ENCODE measurements around the gene FOXK1.

Gene FOXK1

DNA sequence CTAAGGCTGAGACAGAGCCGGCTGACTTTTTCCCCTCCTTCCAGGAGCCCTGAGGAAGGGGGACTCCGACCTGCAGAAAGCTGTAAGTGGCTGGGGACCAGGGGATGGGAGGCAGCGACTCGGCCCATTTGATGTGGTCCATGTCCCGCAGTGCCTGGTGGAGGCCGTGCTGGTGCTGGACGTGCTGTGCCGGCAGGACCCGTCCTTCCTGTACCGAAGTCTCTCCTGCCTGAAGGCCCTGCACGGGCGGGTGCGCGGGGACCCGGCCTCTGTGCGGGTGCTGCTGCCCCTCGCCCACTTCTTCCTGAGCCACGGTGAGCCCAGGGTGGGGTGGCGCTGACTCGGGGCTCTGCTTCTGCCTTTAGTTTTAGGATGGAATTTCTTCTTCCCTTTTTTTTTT is 103.3 kb downstream of the FOXK1 start:
- TF ChIP-seq TAF1 (IDR thresholded peaks at IDR 0.05; ENCODE audit: borderline replicate concordance, low read depth, low read length) (no peak), POLR2AphosphoS5 (IDR thresholded peaks at IDR 0.05; ENCODE audit: low read depth, low read length) (no peak), POLR2A (IDR thresholded peaks at IDR 0.05; ENCODE audit: low read depth, low read length) (no peak)
- FAIRE-seq, result no peak
- no peak for DNase-seq (ENCODE audit: insufficient read length)

- no peak for DNase-seq (ENCODE audit: insufficient read length)
- no peak for FAIRE-seq
- no peak for TF ChIP-seq POLR2A (IDR thresholded peaks at IDR 0.05; ENCODE audit: low read depth, low read length)
Measured at GRCh38 chr7:4786015-4786414, 103.9 kb downstream of the FOXK1 start.

DNA sequence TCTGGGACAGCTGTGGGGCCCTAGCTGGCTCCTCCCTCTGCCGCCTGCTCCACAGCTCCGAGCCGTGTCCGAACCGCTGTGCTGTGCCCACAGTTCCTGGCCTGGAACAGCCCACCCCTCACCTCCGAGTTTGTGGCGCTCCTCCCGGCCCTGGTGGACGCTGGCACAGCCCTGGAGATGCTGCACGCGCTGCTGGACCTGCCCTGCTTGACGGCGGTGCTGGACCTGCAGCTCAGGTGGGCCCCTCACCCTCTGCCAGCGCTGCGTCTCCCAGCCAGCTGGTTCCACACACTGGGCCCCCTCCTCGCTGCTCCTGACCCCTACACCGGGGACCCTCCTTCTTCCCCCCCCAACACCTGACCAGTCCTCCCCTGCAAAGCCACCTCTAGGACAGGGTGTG is 105.4 kb downstream of the FOXK1 start:
- TF ChIP-seq TAF1 (IDR thresholded peaks at IDR 0.05; ENCODE audit: borderline replicate concordance, low read depth, low read length) (no peak), POLR2AphosphoS5 (IDR thresholded peaks at IDR 0.05; ENCODE audit: low read depth, low read length) (no peak), POLR2A (IDR thresholded peaks at IDR 0.05; ENCODE audit: low read depth, low read length) (no peak)
- DNase-seq (ENCODE audit: insufficient read length) (no peak), FAIRE-seq (no peak)

DNA sequence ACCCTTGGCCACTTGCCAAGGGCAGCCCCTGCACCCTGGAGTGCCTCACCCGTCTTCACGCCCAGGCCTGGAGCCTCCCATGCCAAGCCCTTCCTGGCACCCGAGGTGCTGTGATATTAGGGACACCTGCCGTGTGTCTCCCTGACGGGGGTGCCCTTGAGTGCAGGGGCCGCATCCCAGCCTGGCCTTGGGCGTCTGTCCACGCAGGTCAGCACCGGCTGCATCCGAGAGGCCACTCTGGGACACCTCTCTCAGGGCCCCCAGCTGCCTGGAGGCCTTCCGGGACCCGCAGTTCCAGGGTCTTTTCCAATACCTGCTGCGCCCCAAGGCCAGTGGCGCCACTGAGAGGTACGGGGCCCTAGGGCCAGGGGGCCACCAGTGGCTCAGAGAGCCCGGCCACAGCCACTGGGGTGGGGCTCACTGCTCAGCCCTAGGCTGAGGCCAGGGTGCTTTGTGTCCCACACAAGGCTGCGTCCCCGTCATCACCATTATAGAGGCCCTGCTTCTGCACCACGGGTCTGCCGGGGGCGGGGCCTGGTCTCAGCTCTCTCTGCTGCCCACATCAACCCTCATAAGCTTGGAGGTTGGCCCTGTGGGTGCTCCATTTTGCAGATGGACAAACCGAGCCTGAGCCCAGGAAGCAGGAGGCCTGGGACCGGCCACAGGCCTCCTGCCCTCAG is 106.0 kb downstream of the FOXK1 start:
- DNase-seq (ENCODE audit: insufficient read length), result no peak
- FAIRE-seq, result no peak
- TF ChIP-seq POLR2AphosphoS5 (IDR thresholded peaks at IDR 0.05; ENCODE audit: low read depth, low read length) (no peak), POLR2A (IDR thresholded peaks at IDR 0.05; ENCODE audit: low read depth, low read length) (no peak), TAF1 (IDR thresholded peaks at IDR 0.05; ENCODE audit: borderline replicate concordance, low read depth, low read length) (no peak)

DNA sequence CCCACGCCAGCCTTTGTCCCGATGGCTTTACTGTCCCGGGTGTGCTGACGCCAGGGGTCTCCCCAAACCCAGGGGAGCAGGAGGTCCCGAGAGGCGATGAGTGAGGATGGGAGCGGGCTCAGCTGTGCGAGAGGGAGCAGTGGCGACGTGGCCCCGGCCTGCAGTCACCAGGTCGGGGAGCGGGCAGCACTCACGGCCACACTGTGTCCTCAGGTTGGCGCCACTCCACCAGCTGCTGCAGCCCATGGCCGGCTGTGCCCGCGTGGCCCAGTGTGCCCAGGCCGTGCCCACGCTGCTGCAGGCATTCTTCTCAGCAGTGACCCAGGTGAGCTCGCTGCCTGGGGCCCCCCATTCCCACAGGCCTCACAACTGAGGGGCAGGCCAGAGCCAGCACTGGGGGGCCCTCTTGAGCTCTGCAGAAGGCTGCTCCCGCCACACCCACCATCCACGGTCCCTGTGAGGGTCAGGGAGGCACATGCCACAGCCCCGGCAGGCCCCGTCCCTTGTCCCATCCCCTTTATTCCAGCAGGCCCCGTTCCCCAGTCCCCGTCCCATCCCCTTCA is 106.6 kb downstream of the FOXK1 start:
- TF ChIP-seq POLR2AphosphoS5 (IDR thresholded peaks at IDR 0.05; ENCODE audit: low read depth, low read length) (no peak), TAF1 (IDR thresholded peaks at IDR 0.05; ENCODE audit: borderline replicate concordance, low read depth, low read length) (no peak), POLR2A (IDR thresholded peaks at IDR 0.05; ENCODE audit: low read depth, low read length) (no peak)
- FAIRE-seq (no peak), DNase-seq (ENCODE audit: insufficient read length) (no peak)

GRCh38 chr7:4789194-4790077 is 107.3 kb downstream of the FOXK1 start:
- FAIRE-seq (no peak), DNase-seq (ENCODE audit: insufficient read length) (no peak)
- TF ChIP-seq TAF1 (IDR thresholded peaks at IDR 0.05; ENCODE audit: borderline replicate concordance, low read depth, low read length) (no peak), POLR2A (IDR thresholded peaks at IDR 0.05; ENCODE audit: low read depth, low read length) (no peak), POLR2AphosphoS5 (IDR thresholded peaks at IDR 0.05; ENCODE audit: low read depth, low read length) (no peak)

- DNase-seq (ENCODE audit: insufficient read length) (no peak), FAIRE-seq (no peak)
- TF ChIP-seq POLR2AphosphoS5 (IDR thresholded peaks at IDR 0.05; ENCODE audit: low read depth, low read length) (no peak), TAF1 (IDR thresholded peaks at IDR 0.05; ENCODE audit: borderline replicate concordance, low read depth, low read length) (no peak), POLR2A (IDR thresholded peaks at IDR 0.05; ENCODE audit: low read depth, low read length) (no peak)
Measured at GRCh38 chr7:4790078-4790465, 108.0 kb downstream of the FOXK1 start.

DNA sequence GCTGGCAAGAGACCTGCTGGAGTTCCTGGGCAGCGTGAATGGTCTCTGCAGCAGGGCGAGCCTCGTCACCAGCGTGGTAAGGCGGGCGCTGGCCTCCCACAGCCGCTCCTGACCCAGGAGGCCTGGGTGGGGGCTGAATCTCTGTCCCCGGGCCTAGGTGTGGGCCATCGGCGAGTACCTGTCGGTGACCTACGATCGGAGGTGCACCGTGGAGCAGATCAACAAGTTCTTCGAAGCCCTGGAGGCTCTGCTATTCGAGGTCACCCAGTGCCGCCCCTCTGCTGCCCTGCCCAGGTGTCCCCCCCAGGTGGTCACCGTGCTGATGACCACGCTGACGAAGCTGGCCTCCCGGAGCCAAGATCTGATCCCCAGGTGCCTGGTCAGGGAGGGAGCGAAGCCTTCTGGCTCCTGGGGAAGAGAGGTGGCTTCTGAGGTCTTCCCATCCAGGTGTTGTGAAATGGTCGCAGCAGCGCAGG is 108.5 kb downstream of the FOXK1 start:
- TF ChIP-seq TAF1 (IDR thresholded peaks at IDR 0.05; ENCODE audit: borderline replicate concordance, low read depth, low read length) (no peak), POLR2AphosphoS5 (IDR thresholded peaks at IDR 0.05; ENCODE audit: low read depth, low read length) (no peak), POLR2A (IDR thresholded peaks at IDR 0.05; ENCODE audit: low read depth, low read length) (no peak)
- FAIRE-seq (no peak), DNase-seq (ENCODE audit: insufficient read length) (no peak)

DNA sequence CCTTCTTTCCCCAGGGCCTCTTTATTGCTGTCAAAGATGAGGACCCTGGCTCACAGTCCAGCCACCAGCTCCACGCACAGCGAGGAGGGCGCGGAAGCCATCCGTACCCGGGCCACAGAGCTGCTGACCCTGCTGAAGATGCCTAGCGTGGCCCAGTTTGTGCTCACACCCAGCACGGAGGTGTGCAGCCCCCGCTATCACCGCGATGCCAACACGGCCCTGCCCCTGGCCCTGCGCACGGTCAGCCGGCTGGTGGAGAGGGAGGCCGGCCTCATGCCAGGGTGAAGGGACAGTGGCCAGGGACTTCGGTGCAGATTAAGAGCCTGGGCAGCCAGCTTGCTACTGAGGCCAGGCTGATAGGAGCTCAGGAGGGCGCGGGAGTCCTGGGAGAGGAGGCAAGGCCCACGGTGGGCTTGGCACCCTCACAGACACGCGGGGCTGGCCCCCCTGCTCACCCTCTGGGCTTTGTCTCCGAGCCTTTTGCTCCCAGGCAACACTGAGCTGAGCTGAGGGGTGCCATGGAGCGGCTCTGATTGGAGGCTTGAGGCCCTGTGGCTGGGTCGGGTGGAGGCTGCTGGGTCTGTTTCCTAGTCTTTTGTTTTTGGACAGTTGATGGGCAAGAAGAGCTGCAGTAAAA is 109.1 kb downstream of the FOXK1 start:
- no peak for TF ChIP-seq TAF1 (IDR thresholded peaks at IDR 0.05; ENCODE audit: borderline replicate concordance, low read depth, low read length)
- no peak for TF ChIP-seq POLR2A (IDR thresholded peaks at IDR 0.05; ENCODE audit: low read depth, low read length)
- no peak for TF ChIP-seq POLR2AphosphoS5 (IDR thresholded peaks at IDR 0.05; ENCODE audit: low read depth, low read length)
- no peak for FAIRE-seq
- DNase-seq (ENCODE audit: insufficient read length), result no peak

- DNase-seq (ENCODE audit: insufficient read length), result no peak
- TF ChIP-seq TAF1 (IDR thresholded peaks at IDR 0.05; ENCODE audit: borderline replicate concordance, low read depth, low read length), result no peak
- no peak for FAIRE-seq
Measured at GRCh38 chr7:4791738-4792536, 109.8 kb downstream of the FOXK1 start.
